ENCODE data around the gene HS3ST4.

- TF ChIP-seq POLR2A (IDR thresholded peaks at IDR 0.05) (no peak), POLR2AphosphoS5 (IDR thresholded peaks at IDR 0.05; ENCODE audit: insufficient read depth in 1 of 2, low read depth in 1 of 2) (no peak), CTCF (IDR thresholded peaks at IDR 0.05) (no peak)
Observed at GRCh38 chr16:25835126-25835525, 143.4 kb downstream of the HS3ST4 start.

All from vagina (tissue), 2 donors.